Mammary microvascular endothelial cell (primary cell): ENCODE results near the gene PYCARD. TPM values are rescaled to one million over a fixed set of nuclear protein-coding genes. Genes with fewer than 3 reads are reported as not detected.

Experiments
- total RNA-seq: library from RNA; depleted of rRNA; stranded (reverse); fragments of >200 nt; gene quantifications from 2 replicates; pipeline ENCODE4 v1.2.3, GENCODE V29; 2015

PYCARD gene
- 38.3 and 39.4 TPM in 2 replicates for total RNA-seq

DNA sequence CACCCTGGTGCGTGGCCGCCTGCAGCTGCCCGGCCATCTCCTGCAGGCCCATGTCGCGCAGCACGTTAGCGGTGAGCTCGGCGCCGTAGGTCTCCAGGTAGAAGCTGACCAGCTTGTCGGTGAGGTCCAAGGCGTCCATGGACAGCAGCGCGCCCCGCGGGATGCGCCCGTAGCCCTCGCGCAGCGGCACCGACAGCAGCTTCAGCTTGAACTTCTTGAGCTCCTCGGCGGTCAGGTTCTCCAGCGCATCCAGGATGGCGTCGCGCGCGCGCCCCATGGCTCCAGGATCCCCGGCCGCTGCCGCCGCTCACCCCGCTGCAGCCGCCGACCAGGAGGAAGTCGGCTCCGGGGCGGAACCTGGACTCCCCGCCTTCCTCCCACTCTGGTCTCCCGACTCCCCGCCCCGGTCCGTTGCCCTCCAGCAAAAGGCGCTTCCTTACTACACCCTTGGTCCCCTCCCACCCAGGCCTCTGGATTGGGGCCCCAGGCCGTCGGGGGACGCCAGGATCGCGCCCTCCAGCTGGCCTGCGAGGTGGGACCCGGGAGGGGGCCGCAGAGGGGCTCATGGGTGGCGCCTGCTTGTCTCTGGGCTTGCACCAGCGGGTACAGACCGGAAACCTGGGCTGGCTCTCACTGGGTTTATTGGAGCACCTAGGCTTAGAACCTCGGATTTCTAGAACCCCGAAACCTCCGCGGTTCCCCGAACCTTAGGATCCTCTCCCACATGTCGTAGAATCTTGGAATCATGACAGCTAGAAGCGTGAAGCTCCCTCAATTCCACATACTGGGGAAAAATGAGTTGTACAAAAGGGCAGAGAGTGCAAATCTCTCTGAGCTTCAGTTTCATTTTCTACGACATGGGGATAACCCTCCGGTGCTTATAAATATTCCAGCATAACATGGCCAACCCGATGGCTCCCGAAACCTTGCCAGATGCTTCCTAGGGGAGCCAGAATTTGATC is at the start of gene PYCARD:
TSS of gene PYCARD (minus strand) at position 347 of the 962 bp plus-strand sequence. CDS start at position 277, 70 bp downstream.

DNA sequence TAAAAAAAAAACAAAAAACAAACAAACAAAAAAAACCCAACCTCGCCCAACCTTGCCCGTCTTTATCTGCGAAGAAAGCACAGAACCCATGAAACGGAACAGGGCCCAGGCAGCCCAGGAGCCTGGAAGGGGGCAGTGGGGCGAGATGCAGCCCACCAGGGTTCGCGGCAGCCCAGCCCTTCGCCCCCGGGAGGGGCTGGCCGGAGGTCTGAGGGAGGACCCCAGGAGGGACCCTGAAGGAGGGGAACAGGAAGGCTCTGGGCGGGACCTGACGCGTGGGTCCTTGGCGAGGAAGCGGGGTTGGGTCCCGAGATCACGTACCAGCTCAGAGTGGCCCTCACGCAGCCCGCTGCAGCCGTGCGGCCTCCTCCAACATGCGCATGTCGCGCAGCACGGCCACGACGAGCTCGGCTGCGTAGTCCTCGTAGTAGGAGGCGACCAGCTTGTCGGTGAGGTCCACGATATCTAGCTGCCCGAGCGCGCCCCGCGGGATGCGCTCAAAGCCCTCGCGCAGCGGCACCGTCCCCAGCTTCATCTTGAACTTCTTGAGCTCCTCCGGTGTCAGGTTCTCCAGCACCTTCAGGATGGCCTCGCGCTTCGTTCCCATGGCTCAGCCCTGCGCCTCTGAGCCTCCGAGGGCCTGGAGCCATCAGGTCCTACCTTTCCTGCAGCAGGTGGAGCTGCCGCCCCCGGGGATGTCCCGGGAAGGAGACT is 14.0 kb upstream of the PYCARD start, which contains the start of gene PYDC1:
TSS of gene PYDC1 (minus strand) at position 714 of the 714 bp plus-strand sequence. CDS start at position 607, 107 bp downstream.

DNA sequence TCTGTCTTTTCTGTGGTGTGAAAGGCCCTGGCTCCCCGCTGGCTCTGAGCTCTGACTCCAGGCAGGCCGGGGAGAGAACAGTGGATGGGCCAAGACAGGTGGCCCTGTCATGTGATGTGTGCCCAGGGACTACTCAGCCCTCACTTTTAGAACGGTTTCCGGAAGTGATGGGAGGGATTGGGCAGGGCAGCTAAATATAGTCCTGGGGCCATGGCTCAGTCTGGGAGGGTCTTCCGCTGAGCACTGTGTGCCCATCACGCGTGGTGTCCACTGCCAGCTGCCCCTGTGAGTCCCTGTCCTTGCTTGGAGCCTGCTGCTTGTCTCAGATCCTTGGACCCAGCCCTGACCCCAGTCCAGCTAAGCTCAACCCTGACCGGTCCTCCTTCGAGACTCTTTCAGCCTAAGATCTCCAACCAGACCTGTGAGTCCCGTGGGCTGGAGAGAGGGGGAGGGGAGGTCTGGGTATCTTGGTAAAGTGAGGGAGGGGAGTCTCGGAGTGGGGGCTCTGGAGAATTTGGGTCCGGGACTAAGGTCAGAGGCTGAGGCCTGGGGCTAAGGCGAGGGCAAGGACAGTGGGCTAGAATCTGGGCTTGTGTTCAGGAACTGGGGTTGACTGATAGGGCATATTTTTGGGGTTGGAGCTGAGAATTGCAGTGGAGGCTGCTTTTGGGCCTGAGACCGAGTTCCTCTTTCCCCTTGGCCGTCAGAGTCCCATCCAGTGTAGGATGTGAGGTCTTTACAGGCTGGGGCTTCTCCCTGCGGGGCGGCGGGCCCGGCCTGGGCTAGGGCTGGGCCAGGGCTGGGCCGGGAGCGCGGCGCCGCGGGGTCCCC is 11.5 kb upstream of the PYCARD start, which contains the start of gene TRIM72:
TSS of gene TRIM72 (plus strand) at position 243 of the 831 bp plus-strand sequence. CDS start 620 bp downstream, outside the sequence.

DNA sequence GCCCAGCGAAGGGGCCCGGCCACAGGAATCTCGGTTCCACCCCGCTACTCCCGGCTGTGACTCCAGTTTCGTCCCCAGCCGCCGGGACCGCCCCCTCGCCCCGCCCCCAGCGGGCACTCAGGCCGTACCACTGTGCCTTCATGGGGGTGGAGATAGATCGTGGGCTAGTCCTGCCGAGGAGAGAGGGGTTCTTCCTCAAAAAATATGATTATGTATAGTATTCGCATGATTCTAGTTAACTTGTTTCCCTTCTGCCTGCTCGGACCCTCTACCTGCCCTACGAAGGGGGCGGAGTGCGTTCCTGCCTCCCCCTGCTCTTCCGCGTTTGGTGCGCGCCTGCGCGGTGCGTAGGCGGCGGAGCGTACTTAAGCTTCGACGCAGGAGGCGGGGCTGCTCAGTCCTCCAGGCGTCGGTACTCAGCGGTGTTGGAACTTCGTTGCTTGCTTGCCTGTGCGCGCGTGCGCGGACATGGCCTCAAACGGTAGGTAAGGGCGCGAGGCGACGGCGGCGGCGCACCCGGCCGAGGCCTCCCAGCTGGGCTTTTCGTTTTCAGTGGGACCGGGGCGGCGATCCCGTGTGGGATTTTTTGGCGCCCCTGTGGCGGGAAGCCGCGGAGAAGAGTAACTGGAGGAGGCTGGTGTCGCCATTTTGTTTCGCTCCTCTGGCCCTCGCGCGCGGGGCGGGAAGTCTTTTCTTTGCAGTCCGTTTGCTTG is 22.7 kb downstream of the PYCARD start, which contains the start of gene FUS:
TSS of gene FUS (plus strand) at position 393 of the 713 bp plus-strand sequence. CDS start at position 469, 76 bp downstream.

Other genes with a start within 250 kb of the PYCARD start
- 4.1 and 4.2 TPM in 2 replicates for gene SETD1A, start 245.0 kb downstream of the PYCARD start, total RNA-seq
- gene HSD3B7, start 217.6 kb downstream of the PYCARD start, total RNA-seq = 16.7 and 17.7 TPM in 2 replicates
- gene STX1B, start 192.1 kb downstream of the PYCARD start, total RNA-seq = 0.05 and 0.93 TPM in 2 replicates
- 30.7 and 32.6 TPM in 2 replicates for gene STX4, start 169.2 kb downstream of the PYCARD start, total RNA-seq
- gene ZNF668, start 128.5 kb downstream of the PYCARD start, total RNA-seq = 12.3 and 13.6 TPM in 2 replicates
- gene ZNF646, start 128.3 kb downstream of the PYCARD start, total RNA-seq = 9.9 and 10.0 TPM in 2 replicates
- gene PRSS53, start 113.8 kb downstream of the PYCARD start, total RNA-seq = 1.2 and 1.5 TPM in 2 replicates
- 144 and 177 TPM in 2 replicates for gene VKORC1, start 108.0 kb downstream of the PYCARD start, total RNA-seq
- gene BCKDK, start 94.4 kb downstream of the PYCARD start, total RNA-seq = 71.9 and 81.6 TPM in 2 replicates
- gene KAT8, start 85.1 kb downstream of the PYCARD start, total RNA-seq = 30.0 and 31.8 TPM in 2 replicates
- gene PRSS8, start 67.0 kb downstream of the PYCARD start, total RNA-seq = not detected in 2 replicates
- 0.25 TPM in 1 of 2 replicates, not detected in the other for gene PRSS36, start 52.7 kb downstream of the PYCARD start, total RNA-seq
- gene FUS, start 22.6 kb downstream of the PYCARD start, total RNA-seq = 63.4 and 69.3 TPM in 2 replicates
- gene TRIM72, start 11.4 kb upstream of the PYCARD start, total RNA-seq = not detected in 2 replicates
- gene PYDC1, start 14.4 kb upstream of the PYCARD start, total RNA-seq = not detected in 2 replicates
- gene ITGAM, start 57.2 kb upstream of the PYCARD start, total RNA-seq = not detected in 2 replicates
- 0.60 and 0.64 TPM in 2 replicates for gene ITGAX, start 152.4 kb upstream of the PYCARD start, total RNA-seq
- gene ITGAD, start 190.6 kb upstream of the PYCARD start, total RNA-seq = not detected in 2 replicates
- gene COX6A2, start 225.6 kb upstream of the PYCARD start, total RNA-seq = not detected in 2 replicates
- gene ZNF843, start 240.0 kb upstream of the PYCARD start, total RNA-seq = not detected in 2 replicates